HG03103 (cell line): ENCODE measurements around the gene CDC14B.
"Not testable (repeated sequence)": the region's sequence is repeated elsewhere in the genome, so short reads cannot be mapped to it uniquely, and the experiment has no call there.

Experiments used
- ATAC-seq: cut with Tn5 transposase; IDR thresholded peaks from one replicate; pipeline ENCODE4 v1.9.1; 2021; ENCODE audit warnings: low read depth; ENCODE audit not compliant: unreplicated experiment

Gene CDC14B

GRCh38 chr9:96553070-96553469, 66.6 kb downstream of the CDC14B start:
- ATAC-seq = no peak

GRCh38 chr9:96551403-96551802, 68.2 kb downstream of the CDC14B start:
- ATAC-seq = no peak

- no peak for ATAC-seq
Measured at GRCh38 chr9:96550659-96551058, 69.0 kb downstream of the CDC14B start.

- not testable (repeated sequence) for ATAC-seq
Measured at GRCh38 chr9:96543131-96543530, 76.5 kb downstream of the CDC14B start.

- no peak for ATAC-seq
Measured at GRCh38 chr9:96540106-96540505, 79.5 kb downstream of the CDC14B start.

GRCh38 chr9:96532173-96532572, 87.5 kb downstream of the CDC14B start:
- ATAC-seq = no peak

GRCh38 chr9:96524764-96525163, 94.9 kb downstream of the CDC14B start:
- no peak for ATAC-seq

GRCh38 chr9:96524045-96524444, 95.6 kb downstream of the CDC14B start:
- no peak for ATAC-seq

- no peak for ATAC-seq
Measured at GRCh38 chr9:96523374-96523773, 96.3 kb downstream of the CDC14B start.

- ATAC-seq = no peak
Measured at GRCh38 chr9:96522366-96522765, 97.3 kb downstream of the CDC14B start.

GRCh38 chr9:96519787-96520186, 99.9 kb downstream of the CDC14B start:
- no peak for ATAC-seq

- ATAC-seq = no peak
Measured at GRCh38 chr9:96519095-96519494, 100.5 kb downstream of the CDC14B start.

GRCh38 chr9:96515621-96516470, 103.8 kb downstream of the CDC14B start:
- ATAC-seq = no peak

- no peak for ATAC-seq
Measured at GRCh38 chr9:96514800-96515158, 104.9 kb downstream of the CDC14B start.

- ATAC-seq = no peak
Measured at GRCh38 chr9:96514108-96514799, 105.4 kb downstream of the CDC14B start.

GRCh38 chr9:96513622-96514021, 106.0 kb downstream of the CDC14B start:
- ATAC-seq = no peak

GRCh38 chr9:96512240-96512639, 107.4 kb downstream of the CDC14B start:
- ATAC-seq = no peak

GRCh38 chr9:96510258-96510657, 109.4 kb downstream of the CDC14B start:
- ATAC-seq = no peak

GRCh38 chr9:96509848-96510247, 109.8 kb downstream of the CDC14B start:
- no peak for ATAC-seq

- no peak for ATAC-seq
Measured at GRCh38 chr9:96509026-96509425, 110.6 kb downstream of the CDC14B start.

- no peak for ATAC-seq
Measured at GRCh38 chr9:96508227-96508940, 111.3 kb downstream of the CDC14B start.
